GM23338 (cell line): Measurements from ENCODE around the gene CYFIP1. TPM values are rescaled to one million over a fixed set of nuclear protein-coding genes. Genes with fewer than 3 reads are reported as not detected.

Experiments used
- ATAC-seq: fragments of 200-7000 bp; cut with Tn5 transposase; 3 replicates; pipeline ENCODE4 v1.9.1; 2020
- DNase-seq: peaks from one replicate; pipeline ENCODE4 v3.0.0-alpha.2; 2015; ENCODE audit warnings: low spot score
- H2AFZ ChIP-seq: fragments of 200-600 bp; sonication (generic); 2 replicates; pipeline ENCODE4 v1.8.0; 2016; ENCODE audit warnings: antibody characterized with exemption, mild to moderate bottlenecking, moderate library complexity
- H3F3A ChIP-seq: fragments of 200-600 bp; sonication (generic); replicated peaks from 2 replicates; pipeline ENCODE4 v1.8.0; 2017; ENCODE audit warnings: antibody characterized with exemption, mixed run types, low read depth
- H3K27ac ChIP-seq: fragments of 200-600 bp; sonication (generic); 2 replicates; pipeline ENCODE4 v1.6.1; 2016; ENCODE audit warnings: low read depth
- H3K27me3 ChIP-seq: fragments of 200-600 bp; sonication (generic); 2 replicates; pipeline ENCODE4 v1.8.0; 2016; ENCODE audit warnings: mild to moderate bottlenecking, mixed run types, moderate library complexity; ENCODE audit not compliant: insufficient read depth
- H3K36me3 ChIP-seq: fragments of 200-600 bp; sonication (generic); 2 replicates; pipeline ENCODE4 v1.8.0; 2016; ENCODE audit warnings: mild to moderate bottlenecking; ENCODE audit not compliant: insufficient read depth
- H3K4me1 ChIP-seq: fragments of 200-600 bp; sonication (generic); 2 replicates; pipeline ENCODE4 v1.8.0; 2016; ENCODE audit warnings: mild to moderate bottlenecking, moderate library complexity; ENCODE audit not compliant: insufficient read depth
- H3K4me2 ChIP-seq: fragments of 200-600 bp; sonication (generic); 2 replicates; pipeline ENCODE4 v1.7.1; 2017; ENCODE audit warnings: mixed run types
- H3K4me3 ChIP-seq: fragments of 200-600 bp; sonication (generic); 2 replicates; pipeline ENCODE4 v1.6.1; 2016; ENCODE audit warnings: mixed run types
- H3K79me2 ChIP-seq: fragments of 200-600 bp; sonication (generic); replicated peaks from 2 replicates; pipeline ENCODE4 v1.8.0; 2017; ENCODE audit warnings: mild to moderate bottlenecking; ENCODE audit not compliant: insufficient read depth
- H3K9me2 ChIP-seq: fragments of 200-600 bp; sonication (generic); 2 replicates; pipeline ENCODE4 v1.8.0; 2017; ENCODE audit not compliant: insufficient read depth
- H4K20me1 ChIP-seq: fragments of 200-600 bp; sonication (generic); replicated peaks from 2 replicates; pipeline ENCODE4 v1.8.0; 2017; ENCODE audit warnings: mild to moderate bottlenecking; ENCODE audit not compliant: insufficient read depth
- H3K27ac Mint-ChIP-seq: 2 replicates; pipeline ENCODE4 v1.8.0; 2020; ENCODE audit warnings: inconsistent platforms, mild to moderate bottlenecking, moderate library complexity, mixed read lengths
- H3K27me3 Mint-ChIP-seq: 3 replicates; pipeline ENCODE4 v1.8.0; 2022; ENCODE audit warnings: low read depth, mild to moderate bottlenecking, moderate library complexity, mixed read lengths, inconsistent platforms; ENCODE audit not compliant: insufficient read depth, poor library complexity
- H3K36me3 Mint-ChIP-seq: 3 replicates; pipeline ENCODE4 v1.8.0; 2021; ENCODE audit warnings: low read depth, mild to moderate bottlenecking, inconsistent platforms, moderate library complexity, mixed read lengths
- H3K4me1 Mint-ChIP-seq: 3 replicates; pipeline ENCODE4 v1.8.0; 2020; ENCODE audit warnings: mild to moderate bottlenecking, inconsistent platforms, mixed read lengths
- H3K4me3 Mint-ChIP-seq: 3 replicates; pipeline ENCODE4 v1.8.0; 2021; ENCODE audit warnings: moderate library complexity, mild to moderate bottlenecking, inconsistent platforms, mixed read lengths
- H3K9me3 Mint-ChIP-seq: 3 replicates; pipeline ENCODE4 v1.8.0; 2020; ENCODE audit warnings: moderate library complexity, mild to moderate bottlenecking, inconsistent platforms, mixed read lengths
- EZH2 ChIP-seq: fragments of 200-600 bp; sonication (generic); IDR thresholded peaks from one replicate; pipeline ENCODE4 v1.8.0; 2017; ENCODE audit warnings: antibody characterized with exemption, mild to moderate bottlenecking, low read depth; ENCODE audit not compliant: unreplicated experiment
- EZH2phosphoT487 ChIP-seq: fragments of 200-600 bp; sonication (generic); IDR thresholded peaks from one replicate; pipeline ENCODE4 v1.8.1; 2018; ENCODE audit warnings: antibody characterized with exemption; ENCODE audit not compliant: unreplicated experiment
- POLR2AphosphoS5 ChIP-seq: IDR thresholded peaks from 2 replicates; pipeline ENCODE4 v1.6.1; 2016; ENCODE audit warnings: antibody characterized with exemption, low read depth
- ZNF331 ChIP-seq: fragments of 250-450 bp; sonication (Bioruptor Pico); IDR thresholded peaks from 2 replicates; pipeline ENCODE4 v1.5.0; 2020; ENCODE audit warnings: low read depth, mild to moderate bottlenecking, moderate library complexity
- polyA plus RNA-seq: library from polyadenylated mRNA; unstranded; fragments of >200 nt; fragmentation: Nextera tagmentation; extraction: Ambion mirVana; gene quantifications from 2 replicates; pipeline ENCODE4 v1.2.1, GENCODE V29; 2016
- total RNA-seq: library from RNA; depleted of rRNA; stranded (reverse); fragments of >200 nt; shearing (Covaris generic); gene quantifications from 2 replicates; pipeline ENCODE4 v1.2.3, GENCODE V29; 2014
- TF ChIP-seq, protein P1 (sequence below): IDR thresholded peaks from one replicate; pipeline ENCODE4 v1.6.1; 2018; ENCODE audit warnings: antibody characterized with exemption; ENCODE audit not compliant: unreplicated experiment
- TF ChIP-seq, protein P2 (sequence below), 2 experiments: fragments of 200-600 bp in 1 of 2; sonication (generic) in 1 of 2; conservative IDR thresholded peaks; 2 replicates each; pipeline versions ENCODE4 v1.5.1 to v1.6.1; 2016 to 2017; ENCODE audit warnings: antibody characterized with exemption in 2 of 2, low read depth in 2 of 2, mild to moderate bottlenecking in 2 of 2, moderate library complexity in 1 of 2
- TF ChIP-seq, protein P3 (sequence below): fragments of 250-450 bp; sonication (Bioruptor Pico); IDR thresholded peaks from 2 replicates; pipeline ENCODE4 v1.5.0; 2020; ENCODE audit warnings: mild to moderate bottlenecking, moderate library complexity

Gene CYFIP1
- total and polyA plus RNA-seq, 2 experiments from 2014 or later = 20.0 to 73.9 TPM

DNA sequence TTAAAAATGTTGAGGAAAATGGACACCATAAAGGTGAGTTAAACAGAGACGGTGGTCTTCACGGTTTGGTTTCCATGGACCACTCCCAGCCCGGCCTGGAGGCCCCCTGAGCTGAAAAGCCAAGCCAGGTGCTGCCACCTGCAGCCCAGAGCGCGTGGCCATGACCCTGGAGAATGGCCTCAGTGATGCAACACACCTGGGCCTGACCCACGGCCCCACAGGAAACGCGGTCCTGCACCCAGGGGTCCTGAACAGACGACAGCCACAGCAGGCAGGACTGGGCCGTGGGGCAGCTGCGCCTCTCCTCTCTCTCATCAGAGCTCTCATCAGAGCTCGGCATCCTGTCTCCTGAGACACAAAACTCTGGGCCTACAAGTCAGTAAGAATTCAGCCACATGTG is 77.6 kb downstream of the CYFIP1 start:
- no peaks in the 10 kb centered on the region; the same call in 1 of the 2 replicates for H3K36me3 ChIP-seq
- peak overlapping the region; percentile 87 for H3K27ac Mint-ChIP-seq
- no peaks in the 10 kb centered on the region for H3K9me3 Mint-ChIP-seq

More for the DNA sequence above, 77.6 kb downstream of the CYFIP1 start:
- no peak overlapping the region for H3K4me3 ChIP-seq
- no peaks in the 10 kb centered on the region for H3F3A ChIP-seq
- no peaks in the 10 kb centered on the region for H3K27me3 ChIP-seq
- H3K27me3 Mint-ChIP-seq = no peaks in the 10 kb centered on the region
- H3K27ac ChIP-seq = no peak overlapping the region
- peak; percentile 90 for ATAC-seq
- no peaks in the 10 kb centered on the region for H3K9me2 ChIP-seq
- H3K4me1 ChIP-seq = no peaks in the 10 kb centered on the region
- no peak overlapping the region for H3K4me3 Mint-ChIP-seq
- H3K79me2 ChIP-seq = no peaks in the 10 kb centered on the region
- no peak overlapping the region for H2AFZ ChIP-seq
- TF ChIP-seq POLR2AphosphoS5 = no peak
- TF ChIP-seq, protein P1, sequence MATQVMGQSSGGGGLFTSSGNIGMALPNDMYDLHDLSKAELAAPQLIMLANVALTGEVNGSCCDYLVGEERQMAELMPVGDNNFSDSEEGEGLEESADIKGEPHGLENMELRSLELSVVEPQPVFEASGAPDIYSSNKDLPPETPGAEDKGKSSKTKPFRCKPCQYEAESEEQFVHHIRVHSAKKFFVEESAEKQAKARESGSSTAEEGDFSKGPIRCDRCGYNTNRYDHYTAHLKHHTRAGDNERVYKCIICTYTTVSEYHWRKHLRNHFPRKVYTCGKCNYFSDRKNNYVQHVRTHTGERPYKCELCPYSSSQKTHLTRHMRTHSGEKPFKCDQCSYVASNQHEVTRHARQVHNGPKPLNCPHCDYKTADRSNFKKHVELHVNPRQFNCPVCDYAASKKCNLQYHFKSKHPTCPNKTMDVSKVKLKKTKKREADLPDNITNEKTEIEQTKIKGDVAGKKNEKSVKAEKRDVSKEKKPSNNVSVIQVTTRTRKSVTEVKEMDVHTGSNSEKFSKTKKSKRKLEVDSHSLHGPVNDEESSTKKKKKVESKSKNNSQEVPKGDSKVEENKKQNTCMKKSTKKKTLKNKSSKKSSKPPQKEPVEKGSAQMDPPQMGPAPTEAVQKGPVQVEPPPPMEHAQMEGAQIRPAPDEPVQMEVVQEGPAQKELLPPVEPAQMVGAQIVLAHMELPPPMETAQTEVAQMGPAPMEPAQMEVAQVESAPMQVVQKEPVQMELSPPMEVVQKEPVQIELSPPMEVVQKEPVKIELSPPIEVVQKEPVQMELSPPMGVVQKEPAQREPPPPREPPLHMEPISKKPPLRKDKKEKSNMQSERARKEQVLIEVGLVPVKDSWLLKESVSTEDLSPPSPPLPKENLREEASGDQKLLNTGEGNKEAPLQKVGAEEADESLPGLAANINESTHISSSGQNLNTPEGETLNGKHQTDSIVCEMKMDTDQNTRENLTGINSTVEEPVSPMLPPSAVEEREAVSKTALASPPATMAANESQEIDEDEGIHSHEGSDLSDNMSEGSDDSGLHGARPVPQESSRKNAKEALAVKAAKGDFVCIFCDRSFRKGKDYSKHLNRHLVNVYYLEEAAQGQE = no peak
- TF ChIP-seq EZH2phosphoT487 = no peak
- TF ChIP-seq ZNF331 (CRISPR knock-in tag) = no peak
- TF ChIP-seq EZH2 = no peak
- TF ChIP-seq, protein P2, sequence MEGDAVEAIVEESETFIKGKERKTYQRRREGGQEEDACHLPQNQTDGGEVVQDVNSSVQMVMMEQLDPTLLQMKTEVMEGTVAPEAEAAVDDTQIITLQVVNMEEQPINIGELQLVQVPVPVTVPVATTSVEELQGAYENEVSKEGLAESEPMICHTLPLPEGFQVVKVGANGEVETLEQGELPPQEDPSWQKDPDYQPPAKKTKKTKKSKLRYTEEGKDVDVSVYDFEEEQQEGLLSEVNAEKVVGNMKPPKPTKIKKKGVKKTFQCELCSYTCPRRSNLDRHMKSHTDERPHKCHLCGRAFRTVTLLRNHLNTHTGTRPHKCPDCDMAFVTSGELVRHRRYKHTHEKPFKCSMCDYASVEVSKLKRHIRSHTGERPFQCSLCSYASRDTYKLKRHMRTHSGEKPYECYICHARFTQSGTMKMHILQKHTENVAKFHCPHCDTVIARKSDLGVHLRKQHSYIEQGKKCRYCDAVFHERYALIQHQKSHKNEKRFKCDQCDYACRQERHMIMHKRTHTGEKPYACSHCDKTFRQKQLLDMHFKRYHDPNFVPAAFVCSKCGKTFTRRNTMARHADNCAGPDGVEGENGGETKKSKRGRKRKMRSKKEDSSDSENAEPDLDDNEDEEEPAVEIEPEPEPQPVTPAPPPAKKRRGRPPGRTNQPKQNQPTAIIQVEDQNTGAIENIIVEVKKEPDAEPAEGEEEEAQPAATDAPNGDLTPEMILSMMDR (conservative IDR thresholded peaks at IDR 0.05; ENCODE audit: low read depth in 2 of 2) = peak; percentile 33 to 67
- TF ChIP-seq, protein P3, sequence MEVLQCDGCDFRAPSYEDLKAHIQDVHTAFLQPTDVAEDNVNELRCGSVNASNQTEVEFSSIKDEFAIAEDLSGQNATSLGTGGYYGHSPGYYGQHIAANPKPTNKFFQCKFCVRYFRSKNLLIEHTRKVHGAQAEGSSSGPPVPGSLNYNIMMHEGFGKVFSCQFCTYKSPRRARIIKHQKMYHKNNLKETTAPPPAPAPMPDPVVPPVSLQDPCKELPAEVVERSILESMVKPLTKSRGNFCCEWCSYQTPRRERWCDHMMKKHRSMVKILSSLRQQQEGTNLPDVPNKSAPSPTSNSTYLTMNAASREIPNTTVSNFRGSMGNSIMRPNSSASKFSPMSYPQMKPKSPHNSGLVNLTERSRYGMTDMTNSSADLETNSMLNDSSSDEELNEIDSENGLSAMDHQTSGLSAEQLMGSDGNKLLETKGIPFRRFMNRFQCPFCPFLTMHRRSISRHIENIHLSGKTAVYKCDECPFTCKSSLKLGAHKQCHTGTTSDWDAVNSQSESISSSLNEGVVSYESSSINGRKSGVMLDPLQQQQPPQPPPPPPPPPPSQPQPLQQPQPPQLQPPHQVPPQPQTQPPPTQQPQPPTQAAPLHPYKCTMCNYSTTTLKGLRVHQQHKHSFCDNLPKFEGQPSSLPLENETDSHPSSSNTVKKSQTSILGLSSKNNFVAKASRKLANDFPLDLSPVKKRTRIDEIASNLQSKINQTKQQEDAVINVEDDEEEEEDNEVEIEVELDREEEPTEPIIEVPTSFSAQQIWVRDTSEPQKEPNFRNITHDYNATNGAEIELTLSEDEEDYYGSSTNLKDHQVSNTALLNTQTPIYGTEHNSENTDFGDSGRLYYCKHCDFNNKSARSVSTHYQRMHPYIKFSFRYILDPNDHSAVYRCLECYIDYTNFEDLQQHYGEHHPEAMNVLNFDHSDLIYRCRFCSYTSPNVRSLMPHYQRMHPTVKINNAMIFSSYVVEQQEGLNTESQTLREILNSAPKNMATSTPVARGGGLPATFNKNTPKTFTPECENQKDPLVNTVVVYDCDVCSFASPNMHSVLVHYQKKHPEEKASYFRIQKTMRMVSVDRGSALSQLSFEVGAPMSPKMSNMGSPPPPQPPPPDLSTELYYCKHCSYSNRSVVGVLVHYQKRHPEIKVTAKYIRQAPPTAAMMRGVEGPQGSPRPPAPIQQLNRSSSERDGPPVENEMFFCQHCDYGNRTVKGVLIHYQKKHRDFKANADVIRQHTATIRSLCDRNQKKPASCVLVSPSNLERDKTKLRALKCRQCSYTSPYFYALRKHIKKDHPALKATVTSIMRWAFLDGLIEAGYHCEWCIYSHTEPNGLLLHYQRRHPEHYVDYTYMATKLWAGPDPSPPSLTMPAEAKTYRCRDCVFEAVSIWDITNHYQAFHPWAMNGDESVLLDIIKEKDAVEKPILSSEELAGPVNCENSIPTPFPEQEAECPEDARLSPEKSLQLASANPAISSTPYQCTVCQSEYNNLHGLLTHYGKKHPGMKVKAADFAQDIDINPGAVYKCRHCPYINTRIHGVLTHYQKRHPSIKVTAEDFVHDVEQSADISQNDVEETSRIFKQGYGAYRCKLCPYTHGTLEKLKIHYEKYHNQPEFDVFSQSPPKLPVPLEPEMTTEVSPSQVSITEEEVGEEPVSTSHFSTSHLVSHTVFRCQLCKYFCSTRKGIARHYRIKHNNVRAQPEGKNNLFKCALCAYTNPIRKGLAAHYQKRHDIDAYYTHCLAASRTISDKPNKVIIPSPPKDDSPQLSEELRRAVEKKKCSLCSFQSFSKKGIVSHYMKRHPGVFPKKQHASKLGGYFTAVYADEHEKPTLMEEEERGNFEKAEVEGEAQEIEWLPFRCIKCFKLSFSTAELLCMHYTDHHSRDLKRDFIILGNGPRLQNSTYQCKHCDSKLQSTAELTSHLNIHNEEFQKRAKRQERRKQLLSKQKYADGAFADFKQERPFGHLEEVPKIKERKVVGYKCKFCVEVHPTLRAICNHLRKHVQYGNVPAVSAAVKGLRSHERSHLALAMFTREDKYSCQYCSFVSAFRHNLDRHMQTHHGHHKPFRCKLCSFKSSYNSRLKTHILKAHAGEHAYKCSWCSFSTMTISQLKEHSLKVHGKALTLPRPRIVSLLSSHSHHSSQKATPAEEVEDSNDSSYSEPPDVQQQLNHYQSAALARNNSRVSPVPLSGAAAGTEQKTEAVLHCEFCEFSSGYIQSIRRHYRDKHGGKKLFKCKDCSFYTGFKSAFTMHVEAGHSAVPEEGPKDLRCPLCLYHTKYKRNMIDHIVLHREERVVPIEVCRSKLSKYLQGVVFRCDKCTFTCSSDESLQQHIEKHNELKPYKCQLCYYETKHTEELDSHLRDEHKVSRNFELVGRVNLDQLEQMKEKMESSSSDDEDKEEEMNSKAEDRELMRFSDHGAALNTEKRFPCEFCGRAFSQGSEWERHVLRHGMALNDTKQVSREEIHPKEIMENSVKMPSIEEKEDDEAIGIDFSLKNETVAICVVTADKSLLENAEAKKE (CRISPR knock-in tag) = no peak
- H3K4me2 ChIP-seq = no peak overlapping the region
- H3K4me1 Mint-ChIP-seq = no peaks in the 10 kb centered on the region
- H3K36me3 Mint-ChIP-seq = peaks cover 24% of the 10 kb centered on the region
- DNase-seq = peak; percentile 47
- no peaks in the 10 kb centered on the region for H4K20me1 ChIP-seq
